ENCODE data around the gene PCDH9. TPM values are rescaled to one million over a fixed set of nuclear protein-coding genes. Genes with fewer than 3 reads are reported as not detected.

The PCDH9 gene
- polyA plus RNA-seq, 3 donors: 0.03 TPM; not detected in 1

GRCh38 chr13:66520511-66521355 is 709.4 kb downstream of the PCDH9 start:
- no CpG with 5 or more reads among the region's 2 CpGs for WGBS (ENCODE audit: insufficient coverage)
- Histone ChIP-seq H3K36me3 (replicated peaks in 1 of 2; ENCODE audit: control insufficient read depth in 1 of 2, insufficient read depth in 2 of 2, low read length in 2 of 2) (no peaks in the 10 kb centered on the region), H3K27ac (ENCODE audit: low read depth in 1 of 2, low read length in 2 of 2) (no peak overlapping the region), H3K4me2 (replicated peaks; ENCODE audit: extremely low read depth, low read length, poor library complexity, severe bottlenecking) (no peak overlapping the region), H3K4me1 (ENCODE audit: control insufficient read depth in 1 of 2, insufficient read depth in 2 of 2, low read length in 2 of 2) (peaks cover 0 to 5% of the 10 kb centered on the region in 2 donors), H2AFZ (ENCODE audit: insufficient read depth, low read depth, low read length, poor library complexity, severe bottlenecking) (no peak overlapping the region), H3K27me3 (ENCODE audit: control insufficient read depth in 2 of 2, insufficient read depth in 2 of 2, low read length in 2 of 2) (no peaks in the 10 kb centered on the region), H4K20me1 (ENCODE audit: insufficient read depth, low read length) (no peaks in the 10 kb centered on the region), H3K9me3 (replicated peaks in 1 of 2; ENCODE audit: control insufficient read depth in 1 of 2, insufficient read depth in 1 of 2, low read length in 2 of 2) (no peaks in the 10 kb centered on the region), H3K4me3 (replicated peaks in 1 of 3; ENCODE audit: low read depth in 2 of 3, low read length in 3 of 3) (no peak overlapping the region), H3K79me2 (ENCODE audit: insufficient read depth, low read length) (no peaks in the 10 kb centered on the region), H3K9ac (ENCODE audit: insufficient read depth, low read length, poor library complexity, severe bottlenecking) (no peak overlapping the region)
- intact Hi-C loops (cut with micrococcal nuclease): no loop called here
- no peak overlapping the region for H3K4me3 Mint-ChIP-seq
- TF ChIP-seq CTCF (IDR thresholded peaks at IDR 0.05): no peak
- DNase-seq: no peak
- no peaks in the 10 kb centered on the region for H3K9me3 Mint-ChIP-seq
- no peak overlapping the region for H3K27ac Mint-ChIP-seq
- peaks cover 0 to 6% (median 2%) of the 10 kb centered on the region in 3 donors for H3K27me3 Mint-ChIP-seq (ENCODE audit: low read depth in 3 of 3)
- peaks cover 12% of the 10 kb centered on the region for H3K4me1 Mint-ChIP-seq
- no peaks in the 10 kb centered on the region for H3K36me3 Mint-ChIP-seq

GRCh38 chr13:66519259-66519658 is 710.9 kb downstream of the PCDH9 start:
- no peaks in the 10 kb centered on the region for H3K4me1 ChIP-seq (ENCODE audit: control insufficient read depth in 1 of 2, insufficient read depth in 2 of 2, low read length in 2 of 2)
- Mint-ChIP-seq H3K36me3 (no peaks in the 10 kb centered on the region), H3K27me3 (ENCODE audit: low read depth in 3 of 3) (peaks cover 0 to 4% (median 2%) of the 10 kb centered on the region in 3 donors), H3K4me1 (no peaks in the 10 kb centered on the region), H3K27ac (no peak overlapping the region), H3K4me3 (no peak overlapping the region), H3K9me3 (no peaks in the 10 kb centered on the region)
- no peaks in the 10 kb centered on the region for H3K79me2 ChIP-seq (ENCODE audit: insufficient read depth, low read length)
- H3K27me3 ChIP-seq (ENCODE audit: control insufficient read depth in 2 of 2, insufficient read depth in 2 of 2, low read length in 2 of 2): no peaks in the 10 kb centered on the region
- H3K9ac ChIP-seq (ENCODE audit: insufficient read depth, low read length, poor library complexity, severe bottlenecking): no peak overlapping the region
- TF ChIP-seq CTCF (IDR thresholded peaks at IDR 0.05): no peak
- H3K4me2 ChIP-seq (replicated peaks; ENCODE audit: extremely low read depth, low read length, poor library complexity, severe bottlenecking): no peak overlapping the region
- H3K27ac ChIP-seq (ENCODE audit: low read depth in 1 of 2, low read length in 2 of 2): no peak overlapping the region
- no peaks in the 10 kb centered on the region for H3K36me3 ChIP-seq (replicated peaks in 1 of 2; ENCODE audit: control insufficient read depth in 1 of 2, insufficient read depth in 2 of 2, low read length in 2 of 2)
- H2AFZ ChIP-seq (ENCODE audit: insufficient read depth, low read depth, low read length, poor library complexity, severe bottlenecking): no peak overlapping the region
- no peak for DNase-seq
- no CpG with 5 or more reads among the region's 4 CpGs for WGBS (ENCODE audit: insufficient coverage)
- no peaks in the 10 kb centered on the region for H4K20me1 ChIP-seq (ENCODE audit: insufficient read depth, low read length)
- intact Hi-C loops (cut with micrococcal nuclease): no loop called here
- no peak overlapping the region for H3K4me3 ChIP-seq (replicated peaks in 1 of 3; ENCODE audit: low read depth in 2 of 3, low read length in 3 of 3)
- no peaks in the 10 kb centered on the region for H3K9me3 ChIP-seq (replicated peaks in 1 of 2; ENCODE audit: control insufficient read depth in 1 of 2, insufficient read depth in 1 of 2, low read length in 2 of 2)
